HG03196 (cell line): ENCODE measurements around the gene KIF3B.
"Not testable (repeated sequence)": the region's sequence is repeated elsewhere in the genome, so short reads cannot be mapped to it uniquely, and the experiment has no call there.

Source experiments
- ATAC-seq: cut with Tn5 transposase; IDR thresholded peaks from one replicate; pipeline ENCODE4 v1.9.1; 2021; ENCODE audit not compliant: unreplicated experiment

The KIF3B gene

GRCh38 chr20:32382102-32382950 lies 104.9 kb downstream of the KIF3B start:
- ATAC-seq = no peak

- ATAC-seq = not testable (repeated sequence)
Observed at GRCh38 chr20:32383441-32383840, 106.0 kb downstream of the KIF3B start.
